Measurements from ENCODE around the gene ADRM1.

Gene ADRM1

DNA sequence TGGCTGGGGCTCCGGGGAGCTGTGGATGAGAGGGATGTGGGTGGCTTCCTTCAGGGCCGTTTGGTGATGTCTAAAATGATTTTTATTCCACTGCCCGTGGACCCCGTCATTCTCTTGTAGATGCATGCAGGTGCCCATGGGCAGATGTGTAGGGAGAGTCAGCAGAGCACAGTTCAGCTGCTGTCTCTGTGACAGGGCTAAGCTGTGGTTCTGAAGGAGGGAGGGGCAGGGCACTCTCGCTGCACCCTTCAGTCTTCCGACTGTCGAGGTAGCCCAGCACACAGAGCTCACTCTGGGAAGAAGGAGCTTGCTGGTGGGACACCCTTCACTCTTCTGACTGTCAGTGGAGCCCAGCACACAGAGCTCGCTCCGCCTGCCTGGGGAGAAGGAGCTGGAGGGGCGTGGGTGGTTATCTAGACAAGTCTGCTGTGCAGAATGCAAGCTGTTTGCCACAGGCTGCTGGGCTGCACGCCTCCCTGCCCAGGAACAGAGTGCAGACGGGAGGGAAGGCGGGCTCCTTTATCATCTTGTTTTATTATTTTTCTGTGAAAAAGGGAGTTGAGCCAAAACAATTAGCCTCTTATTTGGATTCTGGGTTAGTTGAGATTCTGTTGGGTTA lies 28.4 kb upstream of the ADRM1 start:
- H3K36me3 ChIP-seq (replicated peaks), result peaks cover 19% of the 10 kb centered on the region
- H3K27ac ChIP-seq, result no peak overlapping the region
- in situ Hi-C loops (cut with HindIII; ENCODE audit: low pct_ligation_motif_present, low sequenced_read_pairs), result no loop called here
- DNase-seq, result no peak
- no peak overlapping the region for H3K4me3 ChIP-seq (ENCODE audit: low read depth, low read length)
- TF ChIP-seq, protein P1, sequence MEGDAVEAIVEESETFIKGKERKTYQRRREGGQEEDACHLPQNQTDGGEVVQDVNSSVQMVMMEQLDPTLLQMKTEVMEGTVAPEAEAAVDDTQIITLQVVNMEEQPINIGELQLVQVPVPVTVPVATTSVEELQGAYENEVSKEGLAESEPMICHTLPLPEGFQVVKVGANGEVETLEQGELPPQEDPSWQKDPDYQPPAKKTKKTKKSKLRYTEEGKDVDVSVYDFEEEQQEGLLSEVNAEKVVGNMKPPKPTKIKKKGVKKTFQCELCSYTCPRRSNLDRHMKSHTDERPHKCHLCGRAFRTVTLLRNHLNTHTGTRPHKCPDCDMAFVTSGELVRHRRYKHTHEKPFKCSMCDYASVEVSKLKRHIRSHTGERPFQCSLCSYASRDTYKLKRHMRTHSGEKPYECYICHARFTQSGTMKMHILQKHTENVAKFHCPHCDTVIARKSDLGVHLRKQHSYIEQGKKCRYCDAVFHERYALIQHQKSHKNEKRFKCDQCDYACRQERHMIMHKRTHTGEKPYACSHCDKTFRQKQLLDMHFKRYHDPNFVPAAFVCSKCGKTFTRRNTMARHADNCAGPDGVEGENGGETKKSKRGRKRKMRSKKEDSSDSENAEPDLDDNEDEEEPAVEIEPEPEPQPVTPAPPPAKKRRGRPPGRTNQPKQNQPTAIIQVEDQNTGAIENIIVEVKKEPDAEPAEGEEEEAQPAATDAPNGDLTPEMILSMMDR (IDR thresholded peaks at IDR 0.05; ENCODE audit: low read depth, low read length, missing control alignments), result no peak
- H3K27me3 ChIP-seq (replicated peaks), result no peaks in the 10 kb centered on the region

DNA sequence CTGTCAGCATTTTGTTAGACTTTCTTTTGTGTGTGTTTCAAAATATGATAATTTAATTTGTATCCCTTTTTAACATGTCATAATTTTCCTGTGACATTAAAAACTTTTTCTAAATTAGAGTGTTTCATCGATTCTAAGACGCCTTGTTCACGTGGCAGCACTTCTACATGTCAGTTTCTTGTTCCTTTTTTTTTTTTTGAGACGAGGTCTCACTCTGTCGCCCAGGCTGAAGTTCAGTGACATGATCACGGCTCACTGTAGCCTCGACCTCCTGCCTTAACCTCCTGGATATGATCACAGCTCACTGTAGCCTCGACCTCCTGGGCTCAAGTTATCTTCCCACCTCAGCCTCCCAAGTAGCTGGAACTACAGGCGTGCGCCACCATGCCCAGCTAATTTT lies 27.6 kb upstream of the ADRM1 start:
- in situ Hi-C loops (cut with HindIII; ENCODE audit: low pct_ligation_motif_present, low sequenced_read_pairs), result loop anchor here (25.0 kb wide), 1 partner anchor 112 kb away; the partner anchor contains the start of gene RPS21
- H3K4me3 ChIP-seq (ENCODE audit: low read depth, low read length), result no peak overlapping the region

DNA sequence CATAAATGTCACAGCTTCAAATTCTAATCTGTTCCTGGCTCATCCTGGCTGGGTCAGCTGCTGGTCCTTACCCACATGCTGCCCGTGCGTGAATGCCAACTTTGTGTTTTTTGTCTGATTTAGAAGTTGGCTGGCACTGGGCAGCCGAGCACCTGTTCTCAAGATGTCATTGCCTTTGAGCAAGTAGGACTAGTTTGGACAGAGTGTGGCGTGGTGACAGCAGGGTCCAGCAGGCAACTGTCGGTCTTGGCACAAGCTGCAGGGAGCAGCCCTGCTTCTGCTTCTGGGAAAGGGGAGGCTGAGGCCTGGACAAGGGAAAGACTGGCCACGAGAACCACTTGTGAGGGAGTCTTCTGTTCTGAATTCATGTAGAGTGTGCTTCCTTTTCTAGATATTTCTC lies 26.4 kb upstream of the ADRM1 start:
- peaks cover 39% of the 10 kb centered on the region for H3K36me3 ChIP-seq (replicated peaks)
- DNase-seq, result no peak
- in situ Hi-C loops (cut with HindIII; ENCODE audit: low pct_ligation_motif_present, low sequenced_read_pairs), result loop anchor here (25.0 kb wide), 1 partner anchor 111 kb away; the partner anchor contains the start of gene RPS21
- TF ChIP-seq, protein P1 (IDR thresholded peaks at IDR 0.05; ENCODE audit: low read depth, low read length, missing control alignments), result no peak
- no peak overlapping the region for H3K4me3 ChIP-seq (ENCODE audit: low read depth, low read length)
- no peaks in the 10 kb centered on the region for H3K27me3 ChIP-seq (replicated peaks)
- H3K27ac ChIP-seq, result no peak overlapping the region

More for the DNA sequence above, 27.6 kb upstream of the ADRM1 start:
- TF ChIP-seq, protein P1 (IDR thresholded peaks at IDR 0.05; ENCODE audit: low read depth, low read length, missing control alignments), result no peak
- Histone ChIP-seq H3K27me3 (replicated peaks) (no peaks in the 10 kb centered on the region), H3K27ac (no peak overlapping the region), H3K36me3 (replicated peaks) (peaks cover 27% of the 10 kb centered on the region)
- no peak for DNase-seq

DNA sequence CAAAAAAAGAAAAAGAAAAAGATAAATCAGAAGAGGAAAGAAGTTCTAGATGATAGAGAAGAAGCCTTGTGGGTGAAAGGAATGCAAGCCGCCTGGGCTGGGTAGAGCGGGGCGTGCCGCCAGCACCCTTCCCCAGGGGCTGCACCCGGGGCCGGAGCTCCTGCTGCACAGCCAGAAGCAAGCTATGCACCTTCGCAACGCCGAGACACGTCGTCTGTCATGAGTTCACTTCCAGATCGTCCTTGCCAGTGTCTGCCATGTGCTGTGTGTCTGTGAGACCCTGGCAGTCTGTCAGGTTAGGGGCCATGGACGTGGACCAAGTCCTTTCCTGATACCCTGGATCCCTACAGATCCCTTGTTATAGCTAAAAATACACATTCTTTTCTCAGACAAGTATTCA lies 25.5 kb upstream of the ADRM1 start:
- in situ Hi-C loops (cut with HindIII; ENCODE audit: low pct_ligation_motif_present, low sequenced_read_pairs), result loop anchor here (25.0 kb wide), 1 partner anchor 110 kb away; the partner anchor contains the start of gene RPS21
- Histone ChIP-seq H3K36me3 (replicated peaks) (peaks cover 40% of the 10 kb centered on the region), H3K27me3 (replicated peaks) (no peaks in the 10 kb centered on the region), H3K27ac (no peak overlapping the region), H3K4me3 (ENCODE audit: low read depth, low read length) (no peak overlapping the region)
- DNase-seq, result no peak
- TF ChIP-seq, protein P1 (IDR thresholded peaks at IDR 0.05; ENCODE audit: low read depth, low read length, missing control alignments), result no peak

DNA sequence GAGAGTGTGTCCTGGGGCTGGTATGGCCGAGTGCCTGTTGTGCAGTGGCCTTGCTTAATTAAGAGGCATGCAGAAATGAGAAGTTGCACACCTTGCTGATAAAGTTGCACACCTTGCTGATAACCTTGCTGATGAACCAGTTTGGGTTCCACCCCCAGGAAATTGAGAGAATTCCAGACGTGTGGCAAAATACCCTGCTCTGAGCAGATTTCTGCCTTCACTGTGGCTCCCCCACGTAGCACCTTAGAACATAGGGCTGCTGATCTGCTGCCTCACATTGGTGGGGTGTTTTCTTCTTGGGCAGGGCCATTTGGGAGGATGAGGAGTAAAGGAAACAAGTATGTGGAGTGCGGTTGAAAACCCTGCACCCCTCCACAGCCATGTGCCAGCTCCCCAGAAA lies 22.5 kb upstream of the ADRM1 start:
- peaks cover 51% of the 10 kb centered on the region for H3K36me3 ChIP-seq (replicated peaks)
- in situ Hi-C loops (cut with HindIII; ENCODE audit: low pct_ligation_motif_present, low sequenced_read_pairs), result loop anchor here (25.0 kb wide), 1 partner anchor 107 kb away; the partner anchor contains the start of gene RPS21
- TF ChIP-seq, protein P1 (IDR thresholded peaks at IDR 0.05; ENCODE audit: low read depth, low read length, missing control alignments), result no peak

More for the DNA sequence above, 22.5 kb upstream of the ADRM1 start:
- DNase-seq, result no peak
- Histone ChIP-seq H3K27me3 (replicated peaks) (no peaks in the 10 kb centered on the region), H3K27ac (no peak overlapping the region), H3K4me3 (ENCODE audit: low read depth, low read length) (no peak overlapping the region)
